IMR-90 (cell line): Measurements from ENCODE around the gene KIF1C. TPM values are rescaled to one million over a fixed set of nuclear protein-coding genes. Genes with fewer than 3 reads are reported as not detected.

Source experiments
- ATAC-seq: fragments of 200-7000 bp; cut with Tn5 transposase; 2 replicates; pipeline ENCODE4 v1.9.1; 2020; ENCODE audit warnings: low read depth, mild to moderate bottlenecking, moderate library complexity
- BruUV-seq: library from RNA; stranded (reverse); fragments of 400-500 nt; replicated peaks from 2 replicates; lab custom pipeline; 2021; lab: Mats Ljungman, UMichigan
- CTCF ChIA-PET: fragments of 300-600 bp; formaldehyde crosslinking; extraction: SDS; loops from one replicate; lab custom pipeline; 2021; ENCODE audit warnings: antibody characterized with exemption; lab: Yijun Ruan, JAX
- POLR2A ChIA-PET: fragments of 300-600 bp; sonication (Branson Sonifier 250); formaldehyde crosslinking; loops from one replicate; lab custom pipeline; 2022; ENCODE audit warnings: antibody characterized with exemption; ENCODE audit not compliant: unreplicated experiment; lab: Charles Lee
- DNase-seq: peaks from one replicate; pipeline ENCODE4 v3.0.0; 2013
- H2AFZ ChIP-seq: replicated peaks from 2 replicates; pipeline ENCODE3; 2013; ENCODE audit warnings: low read length, mild to moderate bottlenecking; ENCODE audit not compliant: poor library complexity
- H2AK5ac ChIP-seq: 2 replicates; pipeline ENCODE4 v1.6.1; 2013; ENCODE audit warnings: low read depth, low read length, inconsistent platforms
- H2AK9ac ChIP-seq: replicated peaks from 2 replicates; pipeline ENCODE3; 2013; ENCODE audit warnings: mild to moderate bottlenecking, low read depth, low read length, moderate library complexity; ENCODE audit not compliant: poor library complexity
- H2BK120ac ChIP-seq: 2 replicates; pipeline ENCODE4 v1.6.1; 2013; ENCODE audit warnings: low read depth, low read length, inconsistent platforms
- H2BK15ac ChIP-seq: 3 replicates; pipeline ENCODE4 v1.6.1; 2013; ENCODE audit warnings: low read depth, low read length, inconsistent platforms
- H2BK20ac ChIP-seq: 2 replicates; pipeline ENCODE4 v1.6.1; 2013; ENCODE audit warnings: low read depth, mild to moderate bottlenecking, inconsistent platforms, low read length, moderate library complexity
- H2BK5ac ChIP-seq: 2 replicates; pipeline ENCODE4 v1.6.1; 2013; ENCODE audit warnings: mild to moderate bottlenecking, low read depth, low read length, inconsistent platforms; ENCODE audit not compliant: poor library complexity, severe bottlenecking
- H3K14ac ChIP-seq: replicated peaks from 2 replicates; pipeline ENCODE4 v1.6.1; 2013; ENCODE audit warnings: low read depth, low read length, inconsistent platforms
- H3K18ac ChIP-seq: 2 replicates; pipeline ENCODE4 v1.6.1; 2013; ENCODE audit warnings: low read depth, low read length, control low read depth
- H3K23ac ChIP-seq: 2 replicates; pipeline ENCODE4 v1.6.1; 2013; ENCODE audit warnings: low read depth, low read length, inconsistent platforms
- H3K27ac ChIP-seq: 2 replicates; pipeline ENCODE4 v1.5.1; 2013; ENCODE audit warnings: mild to moderate bottlenecking, control low read depth, low read length; ENCODE audit not compliant: insufficient read depth
- H3K27me3 ChIP-seq: 2 replicates; pipeline ENCODE4 v1.6.1; 2013; ENCODE audit warnings: low read length; ENCODE audit not compliant: control insufficient read depth, insufficient read depth
- H3K36me3 ChIP-seq: 2 replicates; pipeline ENCODE4 v1.6.1; 2013; ENCODE audit warnings: low read length, mixed read lengths; ENCODE audit not compliant: control insufficient read depth, insufficient read depth
- H3K4ac ChIP-seq: 2 replicates; pipeline ENCODE4 v1.6.1; 2013; ENCODE audit warnings: low read depth, low read length, inconsistent platforms
- H3K4me1 ChIP-seq: 2 replicates; pipeline ENCODE4 v1.6.1; 2013; ENCODE audit warnings: low read length, mixed read lengths; ENCODE audit not compliant: control insufficient read depth, insufficient read depth
- H3K4me2 ChIP-seq: 2 replicates; pipeline ENCODE4 v1.6.1; 2013; ENCODE audit warnings: low read depth, mild to moderate bottlenecking, control low read depth, low read length, moderate library complexity
- H3K4me3 ChIP-seq: 2 replicates; pipeline ENCODE4 v1.5.1; 2013; ENCODE audit warnings: low read depth, mild to moderate bottlenecking, control low read depth, low read length, moderate library complexity; ENCODE audit not compliant: insufficient read depth
- H3K56ac ChIP-seq: 2 replicates; pipeline ENCODE4 v1.6.1; 2013; ENCODE audit warnings: low read length, inconsistent platforms; ENCODE audit not compliant: insufficient read depth; ENCODE audit errors: extremely low read depth
- H3K79me1 ChIP-seq, 2 experiments: 2 replicates each; pipeline ENCODE4 v1.6.1; 2013; ENCODE audit warnings: low read length in 2 of 2, inconsistent platforms in 1 of 2, low read depth in 1 of 2
- H3K9ac ChIP-seq: 2 replicates; pipeline ENCODE4 v1.6.1; 2013; ENCODE audit warnings: low read depth, low read length, control low read depth
- H3K9me1 ChIP-seq: 2 replicates; pipeline ENCODE4 v1.6.1; 2013; ENCODE audit warnings: low read length, inconsistent platforms; ENCODE audit not compliant: insufficient read depth
- H3K9me3 ChIP-seq: 2 replicates; pipeline ENCODE4 v1.6.1; 2013; ENCODE audit warnings: low read length; ENCODE audit not compliant: control insufficient read depth, insufficient read depth
- H4K20me1 ChIP-seq: 2 replicates; pipeline ENCODE4 v1.6.1; 2013; ENCODE audit warnings: low read length, inconsistent platforms; ENCODE audit not compliant: insufficient read depth
- H4K5ac ChIP-seq: 2 replicates; pipeline ENCODE4 v1.6.1; 2013; ENCODE audit warnings: mild to moderate bottlenecking, low read depth, low read length, control low read depth
- H4K8ac ChIP-seq, 2 experiments: 2 replicates each; pipeline ENCODE4 v1.6.1; 2013; ENCODE audit warnings: low read depth in 2 of 2, low read length in 2 of 2, control low read depth in 1 of 2, inconsistent platforms in 1 of 2
- H4K91ac ChIP-seq: 2 replicates; pipeline ENCODE4 v1.6.1; 2013; ENCODE audit warnings: low read depth, low read length, inconsistent platforms; ENCODE audit not compliant: insufficient read depth
- BHLHE40 ChIP-seq: fragments of 150-350 bp; IDR thresholded peaks from 2 replicates; pipeline ENCODE4 v1.6.1; 2016; ENCODE audit warnings: mild to moderate bottlenecking, low read depth, low read length
- CHD1 ChIP-seq: IDR thresholded peaks from 2 replicates; pipeline ENCODE4 v1.6.1; 2012; ENCODE audit warnings: low read depth, low read length, improper control_type of control experiment
- CTCF ChIP-seq: conservative IDR thresholded peaks from 2 replicates; pipeline ENCODE4 v1.5.1; 2012; ENCODE audit warnings: mild to moderate bottlenecking, low read depth, low read length, improper control_type of control experiment
- FOS ChIP-seq: fragments of 150-350 bp; IDR thresholded peaks from 2 replicates; pipeline ENCODE4 v1.6.1; 2016; ENCODE audit warnings: low read depth, low read length
- MAFK ChIP-seq: IDR thresholded peaks from 2 replicates; pipeline ENCODE4 v1.6.1; 2012; ENCODE audit warnings: low read depth, low read length, improper control_type of control experiment
- POLR2A ChIP-seq: IDR thresholded peaks from 2 replicates; pipeline ENCODE4 v1.6.1; 2012; ENCODE audit warnings: mild to moderate bottlenecking, low read depth, low read length
- RAD21 ChIP-seq: IDR thresholded peaks from 2 replicates; pipeline ENCODE4 v1.6.1; 2012; ENCODE audit warnings: low read length, improper control_type of control experiment
- RCOR1 ChIP-seq: IDR thresholded peaks from 2 replicates; pipeline ENCODE4 v1.6.1; 2012; ENCODE audit warnings: mild to moderate bottlenecking, low read length, improper control_type of control experiment; ENCODE audit not compliant: insufficient replicate concordance
- RFX5 ChIP-seq: IDR thresholded peaks from 2 replicates; pipeline ENCODE4 v1.8.0; 2012; ENCODE audit warnings: low read depth, mild to moderate bottlenecking, low read length, moderate library complexity
- SMC3 ChIP-seq: fragments of 150-350 bp; IDR thresholded peaks from 2 replicates; pipeline ENCODE4 v1.6.1; 2016; ENCODE audit warnings: low read depth, mild to moderate bottlenecking, antibody characterized with exemption, low read length, moderate library complexity
- WGBS, 2 experiments: methylation state at CpG; one replicate each; pipeline versions ENCODE4 v1.1.5 to v1.1.7; 2013; ENCODE audit warnings: missing lambda C conversion rate in 2 of 2; ENCODE audit not compliant: insufficient read length in 1 of 2; ENCODE audit errors: extremely low coverage in 2 of 2; 5-methylcytosine and 5-hydroxymethylcytosine counted together
- dilution Hi-C: fragments of 300-500 bp; cut with HindIII; formaldehyde crosslinking; loops from one replicate; pipeline ENCODE4 v1.14.3; 2018; ENCODE audit warnings: low sequenced_read_pairs; ENCODE audit not compliant: unreplicated experiment
- in situ Hi-C: fragments of 300-500 bp; cut with MboI; formaldehyde crosslinking; loops from 3 replicates; pipeline ENCODE4 v1.14.3; 2019; ENCODE audit warnings: low sequenced_read_pairs, inconsistent platforms, mixed read lengths
- intact Hi-C: fragments of 100-400 bp; cut with micrococcal nuclease; formaldehyde crosslinking; loops from 2 replicates; pipeline ENCODE4 v1.10.0; 2022
- polyA plus RNA-seq, 3 experiments: library from polyadenylated mRNA; depleted of rRNA; stranded (reverse); fragments of >200 nt; gene quantifications; 2 replicates each; pipeline ENCODE4 v1.2.3, GENCODE V29; 2012; ENCODE audit warnings: low replicate concordance in 1 of 3
- total RNA-seq: library from RNA; depleted of rRNA; stranded (reverse); fragments of >200 nt; gene quantifications from 2 replicates; pipeline ENCODE4 v1.2.3, GENCODE V29; 2012
- TF ChIP-seq, protein P1 (sequence below): fragments of 150-350 bp; IDR thresholded peaks from 2 replicates; pipeline ENCODE4 v1.6.1; 2016; ENCODE audit warnings: low read depth, mild to moderate bottlenecking, low read length, moderate library complexity, borderline replicate concordance

Gene KIF1C
- total and polyA plus RNA-seq, 2 of the 4 experiments (the other 2 are of a cell fraction) = 27.4 to 28.7 TPM

GRCh38 chr17:5034651-5035050 is 36.9 kb downstream of the KIF1C start:
- Histone ChIP-seq H2BK15ac (no peak overlapping the region), H4K20me1 (no peaks in the 10 kb centered on the region), H4K91ac (no peak overlapping the region), H2BK20ac (no peak overlapping the region), H3K14ac (no peak overlapping the region), H4K5ac (no peak overlapping the region), H3K9ac (no peak overlapping the region), H2AK5ac (no peak overlapping the region), H3K4me3 (no peak overlapping the region), H3K23ac (no peak overlapping the region), H2BK5ac (no peak overlapping the region), H3K27me3 (peaks cover 8% of the 10 kb centered on the region), H2AFZ (no peak overlapping the region), H2AK9ac (no peak overlapping the region), H3K9me1 (no peaks in the 10 kb centered on the region; the same call in 1 of the 2 replicates), H4K8ac (no peak overlapping the region), H3K56ac (no peak overlapping the region), H3K4me1 (no peaks in the 10 kb centered on the region), H2BK120ac (no peak overlapping the region), H3K9me3 (no peaks in the 10 kb centered on the region), H3K79me1 (no peaks in the 10 kb centered on the region), H3K4ac (no peak overlapping the region), H3K4me2 (no peak overlapping the region), H3K27ac (no peak overlapping the region), H3K18ac (no peak overlapping the region), H3K36me3 (no peaks in the 10 kb centered on the region)
- in situ Hi-C loops (no loop called here), dilution Hi-C loops (no loop called here), intact Hi-C loops (no loop called here)
- DNase-seq (no peak), ATAC-seq (no peak)
- TF ChIP-seq, protein P1, sequence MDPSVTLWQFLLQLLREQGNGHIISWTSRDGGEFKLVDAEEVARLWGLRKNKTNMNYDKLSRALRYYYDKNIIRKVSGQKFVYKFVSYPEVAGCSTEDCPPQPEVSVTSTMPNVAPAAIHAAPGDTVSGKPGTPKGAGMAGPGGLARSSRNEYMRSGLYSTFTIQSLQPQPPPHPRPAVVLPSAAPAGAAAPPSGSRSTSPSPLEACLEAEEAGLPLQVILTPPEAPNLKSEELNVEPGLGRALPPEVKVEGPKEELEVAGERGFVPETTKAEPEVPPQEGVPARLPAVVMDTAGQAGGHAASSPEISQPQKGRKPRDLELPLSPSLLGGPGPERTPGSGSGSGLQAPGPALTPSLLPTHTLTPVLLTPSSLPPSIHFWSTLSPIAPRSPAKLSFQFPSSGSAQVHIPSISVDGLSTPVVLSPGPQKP = no peak
- no peak for TF ChIP-seq CHD1
- TF ChIP-seq FOS = no peak
- TF ChIP-seq RFX5 = no peak
- no peak for TF ChIP-seq RAD21
- TF ChIP-seq POLR2A = no peak
- no peak for TF ChIP-seq RCOR1
- no peak for TF ChIP-seq BHLHE40
- TF ChIP-seq SMC3 = no peak
- no peak for TF ChIP-seq MAFK
- TF ChIP-seq CTCF = no peak
- BruUV-seq = no TSS peak
- WGBS, 2 experiments = 84% methylated on average over 5 of the region's 14 CpGs; no CpG with 5 or more reads in 1 of the 2 experiments
- ChIA-PET POLR2A (no interaction called here), CTCF (no interaction called here)
